ENCODE data around the gene PHF21A.

The PHF21A gene

DNA sequence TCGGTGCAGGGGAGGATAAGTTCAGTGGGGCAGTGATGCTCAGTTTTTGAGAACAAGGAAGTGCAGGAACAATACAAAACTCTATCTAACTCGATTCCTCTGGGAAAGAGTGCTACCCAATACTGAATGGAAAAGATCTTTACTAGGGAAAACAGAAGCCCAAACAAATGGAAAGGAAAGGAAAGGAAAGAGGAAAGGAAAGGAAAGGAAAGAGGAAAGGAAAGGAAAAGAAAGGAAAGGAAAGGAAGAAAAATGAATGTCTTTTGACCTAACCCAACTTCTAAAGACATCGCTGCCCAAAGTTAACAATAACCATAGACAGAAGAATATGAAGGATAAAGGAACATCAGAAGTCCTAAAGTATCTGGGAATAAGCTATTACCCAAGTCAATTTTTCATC is 41.6 kb downstream of the PHF21A start:
- H3K4me3 ChIP-seq (ENCODE audit: low read depth, low read length): no peak overlapping the region
- TF ChIP-seq CTCF (IDR thresholded peaks at IDR 0.05; ENCODE audit: borderline replicate concordance, insufficient read depth, low read depth, low read length): no peak

GRCh38 chr11:46075928-46076327 is 45.3 kb downstream of the PHF21A start:
- TF ChIP-seq CTCF (IDR thresholded peaks at IDR 0.05; ENCODE audit: borderline replicate concordance, insufficient read depth, low read depth, low read length): no peak
- H3K4me3 ChIP-seq (ENCODE audit: low read depth, low read length): no peak overlapping the region

DNA sequence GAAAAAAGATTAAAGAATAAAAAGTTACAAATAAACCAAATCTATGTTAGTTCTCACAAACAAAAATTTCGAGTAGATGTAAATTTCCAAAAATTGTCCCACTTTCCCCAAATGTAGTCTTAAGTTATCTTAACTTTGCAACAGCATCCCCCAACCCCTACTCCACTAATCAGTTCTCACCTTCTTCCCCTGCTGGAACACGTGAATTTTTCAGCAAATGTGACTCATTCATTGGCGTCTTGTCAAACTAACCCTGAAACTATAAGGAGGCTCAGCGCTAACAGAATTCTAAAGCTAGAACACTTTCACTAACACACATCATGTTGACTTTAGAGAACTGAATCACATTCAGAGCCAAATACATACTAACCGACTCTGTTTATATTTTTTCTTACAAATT is 46.1 kb downstream of the PHF21A start:
- TF ChIP-seq CTCF (IDR thresholded peaks at IDR 0.05; ENCODE audit: borderline replicate concordance, insufficient read depth, low read depth, low read length): no peak
- H3K4me3 ChIP-seq (ENCODE audit: low read depth, low read length): no peak overlapping the region

DNA sequence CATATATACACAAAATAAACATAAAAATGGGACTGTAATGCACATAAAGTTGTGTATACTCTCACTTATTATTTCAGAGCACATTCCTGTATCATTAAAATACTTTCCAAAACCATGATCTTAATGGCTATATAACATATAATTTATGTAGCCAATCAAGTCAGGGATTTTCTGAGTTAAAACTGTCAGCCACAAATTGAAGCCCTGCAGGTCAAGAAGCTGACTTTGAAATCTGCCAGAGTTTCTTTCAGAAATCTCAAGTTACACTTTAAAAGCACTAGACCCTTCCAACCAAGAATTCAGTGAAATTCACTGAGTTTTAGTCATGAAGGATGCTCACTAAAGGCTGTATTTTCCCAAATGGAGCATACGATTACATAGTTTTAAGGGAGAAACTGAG is 47.6 kb downstream of the PHF21A start:
- no peak for TF ChIP-seq CTCF (IDR thresholded peaks at IDR 0.05; ENCODE audit: borderline replicate concordance, insufficient read depth, low read depth, low read length)
- no peak overlapping the region for H3K4me3 ChIP-seq (ENCODE audit: low read depth, low read length)

DNA sequence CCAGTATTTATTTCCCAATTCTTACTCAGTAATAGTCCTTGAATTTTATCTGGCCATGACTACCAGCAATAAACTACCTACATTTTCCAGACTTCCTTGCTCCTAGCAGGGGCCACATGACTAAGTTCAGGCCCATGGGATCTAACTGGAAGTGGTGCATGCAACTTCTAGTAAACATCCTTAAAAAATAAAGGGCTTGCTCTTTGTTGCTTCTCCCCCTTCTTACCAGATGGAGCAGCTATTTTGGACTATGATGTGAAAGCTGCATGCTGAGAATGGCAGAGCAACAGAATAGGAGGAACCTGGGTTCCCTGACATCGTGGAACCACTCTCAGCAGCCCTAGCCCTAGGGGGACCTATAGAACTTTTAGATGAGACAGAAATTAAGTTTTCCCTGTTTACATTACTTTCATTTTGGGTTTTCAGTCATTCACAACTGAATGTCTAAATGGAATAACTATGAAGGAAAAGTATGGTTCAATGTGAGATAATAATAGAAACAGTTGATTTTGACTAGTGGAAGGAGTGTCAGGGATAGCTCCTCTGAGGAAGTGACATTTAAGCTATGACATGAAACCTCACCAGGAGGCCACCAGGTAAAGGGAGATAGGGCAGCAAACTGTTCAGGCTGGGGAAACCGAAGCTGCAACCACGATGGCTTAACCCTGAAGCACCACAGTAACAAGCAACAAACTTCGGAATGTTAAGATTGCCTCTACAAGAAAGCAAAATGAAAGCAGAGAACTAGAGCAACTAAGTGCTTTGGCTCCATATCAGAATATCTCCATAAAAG is 48.9 kb downstream of the PHF21A start:
- TF ChIP-seq CTCF (IDR thresholded peaks at IDR 0.05; ENCODE audit: borderline replicate concordance, insufficient read depth, low read depth, low read length): no peak
- H3K4me3 ChIP-seq (ENCODE audit: low read depth, low read length): no peak overlapping the region

DNA sequence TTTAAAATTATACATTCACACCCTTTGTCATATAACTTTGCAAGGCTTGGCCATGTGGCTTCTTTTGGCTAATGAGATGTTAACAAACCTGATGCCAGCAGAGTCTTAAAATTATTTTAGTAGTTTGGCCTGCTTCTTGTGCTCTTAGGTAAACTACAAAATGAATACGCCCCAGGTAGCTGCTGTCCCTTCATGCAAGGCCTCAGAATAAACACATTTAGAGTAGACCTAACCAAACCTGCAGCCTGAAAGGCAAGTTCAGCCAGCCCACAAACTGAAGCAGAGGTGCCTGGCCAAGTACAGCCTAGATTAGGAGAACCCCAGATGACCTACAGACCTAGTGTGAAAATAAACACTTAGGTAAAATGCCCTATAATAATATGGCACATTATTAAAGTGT is 50.2 kb downstream of the PHF21A start:
- no peak for TF ChIP-seq CTCF (IDR thresholded peaks at IDR 0.05; ENCODE audit: borderline replicate concordance, insufficient read depth, low read depth, low read length)
- H3K4me3 ChIP-seq (ENCODE audit: low read depth, low read length): no peak overlapping the region

GRCh38 chr11:46069595-46069994 is 51.7 kb downstream of the PHF21A start:
- H3K4me3 ChIP-seq (ENCODE audit: low read depth, low read length): no peak overlapping the region
- no peak for TF ChIP-seq CTCF (IDR thresholded peaks at IDR 0.05; ENCODE audit: borderline replicate concordance, insufficient read depth, low read depth, low read length)

Data from GM12875 (cell line).